Measurements from ENCODE around the gene PIP5K1C.

Gene PIP5K1C

GRCh38 chr19:3710265-3710812, 10.1 kb upstream of the PIP5K1C start:
- DNase-seq (ENCODE audit: low spot score): no peak
- no peak for TF ChIP-seq CTCF (IDR thresholded peaks at IDR 0.05)
- H3K27ac ChIP-seq: no peak overlapping the region
- no peak overlapping the region for H3K4me3 ChIP-seq

- no peak within 1 kb of the TSS for H3K27ac ChIP-seq
- TF ChIP-seq CTCF (IDR thresholded peaks at IDR 0.05): no peak
- no peak within 1 kb of the TSS for H3K4me3 ChIP-seq
- no peak for DNase-seq (ENCODE audit: low spot score)
Observed at GRCh38 chr19:3708207-3708931, 8.1 kb upstream of the PIP5K1C start, which contains the start of gene TJP3. Gene TJP3 (plus strand): TSS chr19:3708384. CDS start chr19:3728433, 20,049 bp downstream.

- Histone ChIP-seq H3K4me3 (no peak overlapping the region), H3K27ac (no peak overlapping the region)
- no peak for DNase-seq (ENCODE audit: low spot score)
- no peak for TF ChIP-seq CTCF (IDR thresholded peaks at IDR 0.05)
Observed at GRCh38 chr19:3707868-3708206, 7.6 kb upstream of the PIP5K1C start.

- Histone ChIP-seq H3K4me3 (no peak overlapping the region), H3K27ac (no peak overlapping the region)
- TF ChIP-seq CTCF (IDR thresholded peaks at IDR 0.05): no peak
- no peak for DNase-seq (ENCODE audit: low spot score)
Observed at GRCh38 chr19:3701200-3701599, 932 bp upstream of the PIP5K1C start.

GRCh38 chr19:3699741-3700241, 477 bp downstream of the PIP5K1C start:
- Histone ChIP-seq H3K27ac (peak overlapping the region; percentile 82 to 97), H3K4me3 (peak overlapping the region; percentile 99)
- TF ChIP-seq CTCF (IDR thresholded peaks at IDR 0.05): no peak
- DNase-seq (ENCODE audit: low spot score): no peak

GRCh38 chr19:3698974-3699740, 1.1 kb downstream of the PIP5K1C start:
- Histone ChIP-seq H3K27ac (peak overlapping the region; percentile 82 to 97), H3K4me3 (peak overlapping the region; percentile 99)
- peak; percentile 85 for DNase-seq (ENCODE audit: low spot score)
- no peak for TF ChIP-seq CTCF (IDR thresholded peaks at IDR 0.05)
